Left lung (tissue), 10 donors: ENCODE data around the gene BCAS3. TPM values are rescaled to one million over a fixed set of nuclear protein-coding genes. Genes with fewer than 3 reads are reported as not detected.

ENCODE experiments used
- ATAC-seq: fragments of 200-7000 bp; cut with Tn5 transposase; one replicate; pipeline ENCODE4 v1.9.1; 2020; ENCODE audit warnings: moderate library complexity
- DNase-seq, 4 donors: peaks; one replicate each; pipeline ENCODE4 v3.0.0-alpha.2; 2013 to 2020
- H3K27ac ChIP-seq, 2 donors: fragments of 200-600 bp; sonication (generic) in 1 of 2; one replicate each; pipeline versions ENCODE4 v1.5.0 to v1.8.0; 2020 to 2021
- H3K27me3 ChIP-seq, 2 donors: fragments of 200-600 bp; sonication (generic) in 1 of 2; one replicate each; pipeline versions ENCODE4 v1.5.0 to v1.8.0; 2020 to 2021
- H3K36me3 ChIP-seq, 2 donors: fragments of 200-600 bp; sonication (generic) in 1 of 2; one replicate each; pipeline versions ENCODE4 v1.5.0 to v1.8.0; 2020 to 2021
- H3K4me1 ChIP-seq, 2 donors: fragments of 200-600 bp; one replicate each; pipeline ENCODE4 v1.8.0; 2021
- H3K4me3 ChIP-seq, 2 donors: fragments of 200-600 bp; sonication (generic) in 1 of 2; one replicate each; pipeline versions ENCODE4 v1.5.0 to v1.8.0; 2020 to 2021; ENCODE audit warnings: mild to moderate bottlenecking in 1 of 2
- H3K9me3 ChIP-seq, 2 donors: fragments of 200-600 bp; sonication (generic) in 1 of 2; one replicate each; pipeline versions ENCODE4 v1.5.0 to v1.8.0; 2020 to 2021
- intact Hi-C, 2 donors: fragments of 100-400 bp; cut with DNase I; formaldehyde crosslinking; loops; one replicate each; pipeline versions ENCODE4 v1.11.2 to v1.14.2; 2022
- polyA plus RNA-seq, 6 donors: library from polyadenylated mRNA; unstranded; fragments of 120-200 nt; gene quantifications; one replicate each; pipeline ENCODE4 v1.2.1, GENCODE V29; 2013; ENCODE audit not compliant: insufficient read length in 6 of 6
- total RNA-seq, 2 donors: library from RNA; stranded (reverse); fragmentation: NEBNext Ultra II Directional; extraction: Animal tissue kit (Norgen Biotek cat#: 25700); gene quantifications; one replicate each; pipeline ENCODE4 v1.2.1, GENCODE V29; 2021
- TF ChIP-seq, protein P1 (sequence below), 2 donors: fragments of 200-600 bp; sonication (generic) in 1 of 2; IDR thresholded peaks; one replicate each; pipeline versions ENCODE4 v1.5.0 to v1.8.0; 2021; ENCODE audit warnings: antibody characterized with exemption in 2 of 2
- donor health status: DM: no; HTN: yes; CAD: no.
- donor health status: DM: no; HTN: no; CAD: no.

The BCAS3 gene
- total and polyA plus RNA-seq, 8 donors, result 21.2 to 29.6 (median 28.0) TPM

- TF ChIP-seq, protein P1, sequence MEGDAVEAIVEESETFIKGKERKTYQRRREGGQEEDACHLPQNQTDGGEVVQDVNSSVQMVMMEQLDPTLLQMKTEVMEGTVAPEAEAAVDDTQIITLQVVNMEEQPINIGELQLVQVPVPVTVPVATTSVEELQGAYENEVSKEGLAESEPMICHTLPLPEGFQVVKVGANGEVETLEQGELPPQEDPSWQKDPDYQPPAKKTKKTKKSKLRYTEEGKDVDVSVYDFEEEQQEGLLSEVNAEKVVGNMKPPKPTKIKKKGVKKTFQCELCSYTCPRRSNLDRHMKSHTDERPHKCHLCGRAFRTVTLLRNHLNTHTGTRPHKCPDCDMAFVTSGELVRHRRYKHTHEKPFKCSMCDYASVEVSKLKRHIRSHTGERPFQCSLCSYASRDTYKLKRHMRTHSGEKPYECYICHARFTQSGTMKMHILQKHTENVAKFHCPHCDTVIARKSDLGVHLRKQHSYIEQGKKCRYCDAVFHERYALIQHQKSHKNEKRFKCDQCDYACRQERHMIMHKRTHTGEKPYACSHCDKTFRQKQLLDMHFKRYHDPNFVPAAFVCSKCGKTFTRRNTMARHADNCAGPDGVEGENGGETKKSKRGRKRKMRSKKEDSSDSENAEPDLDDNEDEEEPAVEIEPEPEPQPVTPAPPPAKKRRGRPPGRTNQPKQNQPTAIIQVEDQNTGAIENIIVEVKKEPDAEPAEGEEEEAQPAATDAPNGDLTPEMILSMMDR (IDR thresholded peaks at IDR 0.05), result no peak
- ATAC-seq, result peak; percentile 64
- peaks cover 0 to 3% of the 10 kb centered on the region in 2 donors for H3K4me1 ChIP-seq
Observed at GRCh38 chr17:61157246-61157886, 479.7 kb downstream of the BCAS3 start.

DNA sequence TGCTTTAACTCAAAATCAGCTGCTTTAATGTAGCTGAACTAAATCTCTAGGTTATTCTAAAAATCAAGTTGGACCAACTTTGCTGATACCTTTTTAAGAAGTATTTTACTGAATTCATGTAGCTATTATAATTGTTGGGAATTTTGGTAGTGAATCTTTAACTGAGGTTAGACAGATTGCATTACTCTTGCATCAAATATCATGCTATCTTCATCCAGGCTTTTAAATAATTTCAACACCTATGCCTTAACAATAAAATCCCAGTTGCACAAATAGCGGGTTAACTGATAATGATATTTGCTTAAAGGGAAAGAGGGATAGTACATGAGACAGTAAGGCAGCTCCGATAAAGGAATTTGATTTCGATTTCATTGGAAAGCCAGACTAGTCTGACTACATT is 480.7 kb downstream of the BCAS3 start:
- H3K27me3 ChIP-seq, result no peaks in the 10 kb centered on the region
- ATAC-seq (no peak), DNase-seq (no peak)
- H3K4me3 ChIP-seq, result no peak overlapping the region
- peaks cover 0 to 3% of the 10 kb centered on the region in 2 donors for H3K4me1 ChIP-seq
- H3K36me3 ChIP-seq, result no peaks in the 10 kb centered on the region
- H3K9me3 ChIP-seq, result no peaks in the 10 kb centered on the region
- TF ChIP-seq, protein P1 (IDR thresholded peaks at IDR 0.05), result no peak
- peak overlapping the region; percentile 53 to 57 for H3K27ac ChIP-seq
- intact Hi-C loops, result no loop called here

More at GRCh38 chr17:61157246-61157886, 479.7 kb downstream of the BCAS3 start:
- H3K36me3 ChIP-seq, result no peaks in the 10 kb centered on the region
- peak in 1 of 4 donors; percentile 67 for DNase-seq
- no peak overlapping the region for H3K4me3 ChIP-seq
- H3K27ac ChIP-seq, result peak overlapping the region; percentile 53 to 57
- intact Hi-C loops, result no loop called here
- no peaks in the 10 kb centered on the region for H3K9me3 ChIP-seq
- H3K27me3 ChIP-seq, result no peaks in the 10 kb centered on the region

DNA sequence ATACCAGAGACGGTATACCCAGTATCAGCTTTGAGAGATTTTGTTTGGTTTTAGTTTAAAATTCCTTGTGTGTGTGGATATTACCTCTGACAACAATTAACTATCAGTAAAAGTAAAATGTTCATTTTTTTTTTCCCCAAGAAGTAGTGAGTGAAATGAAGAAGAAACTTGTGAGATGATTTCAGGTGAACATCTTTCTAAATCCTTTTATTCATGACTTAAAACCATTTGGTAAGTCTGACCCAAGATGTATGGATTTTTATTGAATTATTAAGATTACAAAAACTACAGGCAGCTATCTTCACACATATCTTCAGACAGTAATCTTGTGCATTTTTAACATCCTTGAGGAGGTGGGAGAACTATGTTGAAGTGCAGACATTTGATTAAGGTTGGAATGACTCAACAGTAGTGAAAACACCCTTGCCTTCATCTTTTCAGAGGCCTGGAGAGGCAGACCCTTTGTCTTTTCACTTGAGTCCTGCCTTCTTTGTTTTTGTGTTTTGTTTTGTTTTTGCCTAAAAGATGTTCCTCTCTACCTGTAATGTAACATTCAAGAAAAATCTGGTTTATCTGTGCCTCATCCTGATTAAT is 481.7 kb downstream of the BCAS3 start:
- TF ChIP-seq, protein P1 (IDR thresholded peaks at IDR 0.05), result no peak
- Histone ChIP-seq H3K9me3 (peaks cover 0 to under 1% of the 10 kb centered on the region in 2 donors), H3K36me3 (no peaks in the 10 kb centered on the region), H3K4me1 (peaks cover 0 to 3% of the 10 kb centered on the region in 2 donors), H3K27ac (peak overlapping the region; percentile 53 to 57), H3K4me3 (no peak overlapping the region), H3K27me3 (no peaks in the 10 kb centered on the region)
- ATAC-seq (no peak), DNase-seq (no peak)
- intact Hi-C loops, result no loop called here

GRCh38 chr17:61160204-61160603 is 482.6 kb downstream of the BCAS3 start:
- Histone ChIP-seq H3K36me3 (no peaks in the 10 kb centered on the region), H3K27me3 (no peaks in the 10 kb centered on the region), H3K27ac (peak overlapping the region in 1 of 2 donors; percentile 57), H3K4me3 (no peak overlapping the region), H3K4me1 (no peaks in the 10 kb centered on the region), H3K9me3 (peaks cover 0 to 5% of the 10 kb centered on the region in 2 donors)
- ATAC-seq, result no peak
- intact Hi-C loops, result no loop called here
- TF ChIP-seq, protein P1 (IDR thresholded peaks at IDR 0.05), result no peak
- DNase-seq, result no peak

- Histone ChIP-seq H3K4me3 (no peak overlapping the region), H3K36me3 (no peaks in the 10 kb centered on the region), H3K9me3 (peaks cover 0 to 5% of the 10 kb centered on the region in 2 donors), H3K27ac (peak overlapping the region in 1 of 2 donors; percentile 54), H3K27me3 (no peaks in the 10 kb centered on the region), H3K4me1 (no peaks in the 10 kb centered on the region)
- ATAC-seq (no peak), DNase-seq (no peak)
- intact Hi-C loops, result no loop called here
- TF ChIP-seq, protein P1 (IDR thresholded peaks at IDR 0.05), result no peak
Observed at GRCh38 chr17:61160789-61161445, 483.3 kb downstream of the BCAS3 start.
